Endometrium (tissue), 2 donors: Measurements from ENCODE around the gene MUC6.

Source experiments
- FAIRE-seq: peaks from 2 replicates; lab custom pipeline; 2012; peaks lifted over from hg19 to GRCh38; lab: Jason Lieb, UNC
- donor health status: control.
- donor health status: control.

Gene MUC6

DNA sequence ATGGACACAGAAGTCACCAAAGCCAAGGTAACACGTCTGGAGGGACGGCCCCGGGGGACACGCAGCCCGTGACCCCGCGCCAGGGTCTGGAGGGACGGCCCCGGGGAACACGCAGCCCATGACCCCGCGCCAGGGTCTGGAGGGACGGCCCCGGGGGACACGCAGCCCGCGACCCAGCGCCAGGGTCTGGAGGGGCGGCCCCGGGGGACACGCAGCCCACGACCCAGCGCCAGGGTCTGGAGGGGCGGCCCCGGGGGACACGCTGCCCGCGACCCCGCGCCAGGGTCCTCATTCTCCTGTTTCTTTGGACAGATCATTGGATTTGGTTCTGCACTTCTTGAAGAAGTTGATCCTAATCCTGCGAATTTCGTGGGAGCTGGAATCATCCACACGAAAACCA lies 27.1 kb downstream of the MUC6 start:
- no peak for FAIRE-seq

DNA sequence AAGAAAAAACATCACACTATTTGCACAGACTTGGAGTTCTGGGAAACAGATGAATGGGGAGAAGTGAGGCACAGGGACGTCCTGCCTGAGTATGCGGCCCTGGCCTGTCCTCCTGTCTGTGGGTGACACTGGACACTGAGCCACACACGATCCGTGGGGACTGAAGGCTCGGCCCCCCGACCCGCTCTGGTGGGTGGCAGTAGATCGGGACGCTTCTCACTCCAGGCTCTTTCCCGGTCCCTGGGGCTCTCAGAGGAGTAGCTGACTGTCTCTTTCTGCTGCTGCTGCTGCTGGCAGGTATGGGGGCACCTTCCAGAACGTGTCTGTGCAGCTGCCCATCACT lies 27.7 kb downstream of the MUC6 start:
- no peak for FAIRE-seq

DNA sequence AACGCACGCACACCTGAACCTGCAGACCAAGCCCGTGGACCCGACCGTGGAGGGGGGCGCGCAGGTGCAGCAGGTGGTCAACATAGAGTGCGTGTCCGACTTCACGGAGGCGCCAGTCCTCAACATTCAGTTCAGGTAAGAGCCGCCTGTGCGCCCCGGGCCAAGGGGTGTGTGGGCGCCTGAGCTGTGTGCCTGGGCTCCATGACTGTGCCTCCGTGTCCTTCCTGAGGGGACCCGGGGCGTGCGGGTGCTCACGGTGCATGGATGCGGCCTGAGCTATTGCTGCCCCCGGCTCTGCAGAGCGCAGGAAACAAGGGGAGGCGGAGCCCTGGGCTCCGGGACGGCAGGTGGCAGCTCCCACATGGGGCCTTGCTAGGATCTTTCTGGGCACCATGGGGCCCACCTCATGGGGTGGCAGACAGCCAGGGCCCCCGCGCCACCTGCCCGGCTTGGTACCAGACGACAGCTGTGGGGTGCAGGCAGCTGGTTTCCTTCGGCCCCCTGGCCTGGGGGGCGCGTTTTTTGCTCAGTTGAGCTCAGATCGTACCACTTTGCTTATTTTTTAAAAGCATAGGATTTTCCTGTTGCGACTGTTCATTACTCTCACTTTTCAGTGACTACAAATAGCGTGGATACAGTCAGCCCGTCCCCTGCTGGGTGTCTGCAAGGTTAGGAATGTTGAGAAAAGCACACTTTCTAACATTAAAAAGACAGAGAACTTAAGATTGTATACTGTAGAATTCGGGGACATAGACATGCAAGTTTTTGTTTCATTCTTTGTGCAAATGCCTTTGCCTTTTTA lies 28.3 kb downstream of the MUC6 start:
- FAIRE-seq: no peak

DNA sequence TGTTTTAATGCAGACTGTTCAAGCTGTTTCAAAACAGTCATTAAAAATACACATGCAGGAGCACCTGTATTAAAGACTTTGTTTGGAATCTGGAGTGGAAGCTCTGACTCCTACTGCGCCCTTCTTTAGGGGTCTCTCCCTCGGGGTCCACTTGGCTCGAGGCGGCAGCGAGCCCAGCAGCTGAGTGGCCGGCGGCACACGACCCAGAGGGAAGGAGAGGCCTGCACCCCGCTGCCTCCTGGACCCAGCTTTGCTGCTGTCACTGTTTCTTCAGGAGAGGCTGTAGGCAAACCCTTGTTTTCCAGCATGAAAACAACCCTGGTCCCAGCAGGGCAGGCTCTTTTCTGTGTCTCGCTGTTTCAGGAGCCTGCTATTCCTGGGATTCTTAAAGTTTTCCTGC lies 29.2 kb downstream of the MUC6 start:
- no peak for FAIRE-seq

DNA sequence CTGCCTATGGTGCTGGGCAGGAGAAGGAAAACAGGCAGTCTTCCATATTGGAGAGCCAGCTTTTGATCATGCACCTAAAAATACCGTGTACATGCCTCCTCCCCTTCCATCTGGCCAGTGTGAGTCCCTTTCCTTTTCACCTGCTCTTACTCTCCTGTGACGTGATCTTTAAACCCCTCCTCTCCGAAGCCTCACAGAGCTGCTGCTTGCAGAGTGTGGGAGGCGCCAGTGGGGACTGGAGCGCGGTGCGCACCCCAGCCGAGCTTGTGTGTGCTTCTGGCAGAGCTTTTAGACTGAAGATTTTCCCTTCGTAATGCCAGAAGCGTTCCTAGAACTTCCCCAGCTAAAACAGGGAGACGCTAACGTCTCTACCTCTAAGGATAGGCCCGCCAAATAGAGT lies 29.8 kb downstream of the MUC6 start:
- no peak for FAIRE-seq

- no peak for FAIRE-seq
Observed at GRCh38 chr11:1005928-1006327, 30.6 kb downstream of the MUC6 start.

DNA sequence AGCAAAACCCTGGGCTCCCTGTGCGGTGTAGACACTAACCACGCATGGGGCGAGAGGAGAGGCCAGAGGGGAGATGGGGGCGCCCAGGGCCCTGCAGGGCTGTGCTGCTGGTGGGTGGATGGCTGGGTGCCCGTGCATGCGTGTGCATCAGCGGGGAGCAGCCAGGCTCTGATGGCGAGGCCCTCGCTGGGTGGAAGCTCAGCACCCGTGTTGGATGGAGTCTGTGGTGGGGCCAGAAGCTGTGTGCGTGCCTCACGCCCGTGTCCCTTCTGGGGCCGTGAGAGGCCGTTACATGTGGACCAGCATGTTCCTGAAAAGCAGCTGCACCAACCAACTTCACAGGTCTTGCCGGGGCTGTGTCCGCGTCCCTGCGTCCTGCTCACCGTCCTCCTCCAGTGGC lies 33.4 kb downstream of the MUC6 start:
- FAIRE-seq: no peak

- FAIRE-seq: no peak
Observed at GRCh38 chr11:1002406-1002984, 34.0 kb downstream of the MUC6 start.

- no peak for FAIRE-seq
Observed at GRCh38 chr11:1001617-1002405, 34.7 kb downstream of the MUC6 start.

GRCh38 chr11:1000357-1001278 lies 35.9 kb downstream of the MUC6 start:
- FAIRE-seq: no peak

DNA sequence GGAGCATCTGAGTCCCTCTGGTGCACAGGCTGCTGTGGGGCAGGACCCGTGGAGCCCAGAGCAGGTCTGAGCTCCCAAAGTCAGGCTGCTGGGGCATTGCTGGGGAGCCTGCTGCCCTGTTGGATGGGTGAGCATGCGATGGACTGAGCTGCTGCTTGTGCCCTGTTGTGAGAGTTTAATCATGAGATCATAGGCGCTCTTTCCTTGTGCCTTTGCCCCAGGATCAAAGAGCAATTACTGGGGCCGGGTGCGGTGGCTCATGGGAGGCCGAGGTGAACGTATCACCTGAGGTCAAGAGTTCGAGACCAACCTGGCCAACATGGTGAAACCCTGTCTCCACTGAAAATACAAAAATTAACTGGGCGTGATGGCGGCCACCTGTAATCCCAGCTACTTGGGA lies 37.5 kb downstream of the MUC6 start:
- no peak for FAIRE-seq

DNA sequence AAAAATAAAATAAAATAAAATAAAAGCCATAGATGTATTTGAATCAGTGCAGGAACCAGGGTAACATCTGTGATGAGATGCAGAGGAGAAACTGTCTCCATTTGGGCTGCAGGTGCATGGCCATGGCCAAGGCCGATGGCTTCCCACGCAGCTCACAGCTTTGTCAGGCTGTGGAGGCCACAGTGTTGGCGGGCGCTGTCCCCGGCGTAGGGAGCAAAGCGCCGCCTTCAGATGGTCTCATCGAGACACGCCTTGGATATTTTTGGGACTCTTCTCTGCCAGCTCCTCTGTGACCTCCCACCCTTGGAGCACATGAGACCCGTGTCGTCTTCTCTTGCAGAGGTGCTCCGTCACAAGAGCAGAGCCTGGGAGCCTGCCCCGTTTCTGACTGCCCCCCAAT lies 38.6 kb downstream of the MUC6 start:
- no peak for FAIRE-seq

- no peak for FAIRE-seq
Observed at GRCh38 chr11:996681-997080, 39.8 kb downstream of the MUC6 start.

DNA sequence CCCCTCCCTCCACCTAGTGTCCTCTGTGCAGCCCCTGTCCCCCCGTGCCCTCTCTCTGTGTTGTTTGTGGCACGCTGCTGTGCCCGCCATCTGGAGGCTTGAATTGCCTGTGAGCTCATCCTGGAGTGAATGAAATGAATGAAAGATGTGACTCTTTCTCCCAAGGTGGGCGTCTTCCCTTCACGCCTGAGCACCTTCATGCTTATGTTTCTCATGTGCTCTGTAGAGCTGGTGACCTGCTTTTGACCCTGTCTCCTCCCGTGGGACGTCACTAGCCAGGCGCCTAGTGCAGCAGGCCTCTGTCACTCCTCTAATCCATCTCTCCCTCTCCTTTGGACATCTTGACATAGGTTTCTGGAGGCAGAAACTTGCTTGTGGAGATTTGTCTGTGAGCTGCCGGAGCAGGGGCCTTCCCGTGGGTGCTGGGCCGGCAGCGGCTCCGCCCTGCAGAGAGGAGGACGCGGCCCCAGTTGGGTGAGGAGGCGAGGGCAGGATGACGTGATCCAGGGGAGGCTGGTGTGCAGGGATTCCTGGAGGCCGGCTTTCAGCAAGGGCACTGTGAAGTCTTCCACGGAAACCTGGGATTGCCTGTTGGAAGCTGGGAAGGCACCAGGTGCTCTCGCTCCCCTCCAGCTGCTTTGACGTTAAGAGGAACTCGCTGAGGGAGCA lies 40.6 kb downstream of the MUC6 start:
- no peak for FAIRE-seq

DNA sequence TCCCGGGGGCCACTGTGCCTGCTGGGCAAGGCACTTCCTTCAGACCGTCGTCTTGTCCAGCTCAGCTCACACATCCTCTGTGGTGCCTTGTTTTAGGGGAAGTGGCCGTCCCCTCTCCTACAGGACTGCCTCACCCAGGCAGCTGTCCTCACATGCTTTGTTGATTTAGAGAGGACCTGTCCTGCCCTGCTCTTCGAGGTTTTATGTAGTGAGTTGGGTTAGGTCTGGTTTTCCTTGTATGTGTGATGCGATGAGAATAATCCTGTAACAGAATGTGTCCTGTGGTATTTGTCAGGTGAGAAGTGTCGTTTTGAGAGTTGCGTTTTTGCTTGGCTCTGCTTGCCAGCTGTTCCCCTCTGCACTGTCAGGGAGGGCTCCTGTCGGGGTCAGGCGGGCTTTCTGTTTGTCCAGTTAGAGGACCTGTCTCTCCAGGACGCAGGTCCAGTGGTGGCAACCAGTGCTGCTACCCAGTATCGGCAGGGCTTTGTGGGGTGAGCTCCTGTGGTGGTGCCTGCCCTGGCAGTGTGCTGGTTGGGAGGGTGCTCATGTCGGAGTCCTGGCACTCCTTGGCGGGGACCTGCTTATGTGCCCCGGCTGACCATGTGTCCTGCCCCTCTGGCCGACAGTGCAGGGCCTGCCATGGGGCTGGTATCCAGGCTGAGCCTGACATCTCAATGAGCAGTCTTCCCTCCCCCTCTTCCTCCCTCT lies 41.3 kb downstream of the MUC6 start:
- no peak for FAIRE-seq

GRCh38 chr11:993632-994167 lies 42.8 kb downstream of the MUC6 start:
- no peak for FAIRE-seq

- no peak for FAIRE-seq
Observed at GRCh38 chr11:992577-992976, 43.9 kb downstream of the MUC6 start.

DNA sequence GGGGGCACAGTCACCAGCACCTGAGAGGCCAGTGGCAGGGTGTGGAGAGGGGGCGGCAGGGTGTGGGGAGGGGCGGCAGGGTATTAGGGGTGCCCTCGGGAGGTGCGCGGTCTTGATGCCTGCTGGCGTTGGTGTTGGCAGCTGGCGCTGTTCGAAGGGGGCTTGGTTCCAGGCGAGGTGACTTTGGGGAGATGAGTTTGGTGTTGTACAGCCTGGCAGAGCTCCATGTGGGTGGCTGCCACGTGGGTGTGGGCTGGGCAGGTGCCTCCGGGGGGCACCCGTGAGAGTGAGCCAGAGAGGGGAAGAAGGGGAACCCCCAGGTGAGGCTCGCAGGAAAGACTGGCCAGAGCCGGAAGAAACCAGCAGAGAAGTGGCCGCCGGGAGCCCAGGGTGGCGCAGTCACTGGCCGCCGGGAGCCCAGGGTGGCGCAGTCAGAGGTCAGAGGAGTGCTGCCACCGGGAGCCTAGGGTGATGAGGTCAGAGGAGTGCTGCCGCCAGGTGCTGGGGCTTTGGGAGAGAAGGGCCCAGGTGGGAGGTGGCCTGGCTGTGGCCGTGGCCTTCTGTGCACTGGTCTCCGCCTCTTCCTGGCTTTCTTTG lies 44.7 kb downstream of the MUC6 start:
- no peak for FAIRE-seq

DNA sequence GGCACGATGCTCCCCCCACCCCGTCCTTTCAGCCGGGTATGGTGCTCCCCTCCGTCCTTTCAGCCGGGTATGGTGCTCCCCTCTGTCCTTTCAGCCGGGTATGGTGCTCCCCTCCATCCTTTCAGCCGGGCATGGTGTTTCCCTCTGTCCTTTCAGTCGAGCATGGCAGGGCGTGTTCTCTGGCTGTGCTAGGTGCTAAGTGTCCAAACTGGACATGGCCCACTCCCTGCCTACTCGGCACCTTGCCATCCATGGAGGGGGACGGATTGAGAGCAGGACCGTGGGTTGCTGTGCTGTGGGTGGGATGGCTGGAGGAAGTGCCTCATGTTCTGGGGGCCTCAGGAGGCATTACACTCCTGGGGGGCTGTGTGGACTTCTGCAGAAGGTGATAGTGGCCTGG lies 45.5 kb downstream of the MUC6 start:
- no peak for FAIRE-seq

- no peak for FAIRE-seq
Observed at GRCh38 chr11:990101-990500, 46.4 kb downstream of the MUC6 start.
